Stimulated activated naive CD4-positive, alpha-beta T cell treated with Interleukin-2 at 50 U/mL for 16 hours (primary cell): ENCODE results near the gene SLC25A6.
"Not testable (repeated sequence)": the region's sequence is repeated elsewhere in the genome, so short reads cannot be mapped to it uniquely, and the experiment has no call there.

Experiments
- DNase-seq: peaks from one replicate; lab custom pipeline; 2025; lab: John Stamatoyannopoulos, UW

The SLC25A6 gene

GRCh38 chrX:1389993-1390285, 2.0 kb downstream of the SLC25A6 start:
- no peak for DNase-seq

GRCh38 chrX:1389181-1389992, 2.5 kb downstream of the SLC25A6 start:
- no peak for DNase-seq

GRCh38 chrX:1388651-1389050, 3.3 kb downstream of the SLC25A6 start:
- no peak for DNase-seq

- no peak for DNase-seq
Observed at GRCh38 chrX:1387141-1387776, 4.7 kb downstream of the SLC25A6 start.

- DNase-seq, result no peak
Observed at GRCh38 chrX:1386338-1387127, 5.4 kb downstream of the SLC25A6 start.

GRCh38 chrX:1385253-1386223, 6.4 kb downstream of the SLC25A6 start:
- DNase-seq, result no peak

GRCh38 chrX:1384658-1385252, 7.2 kb downstream of the SLC25A6 start:
- DNase-seq, result no peak

GRCh38 chrX:1380672-1381233, 11.2 kb downstream of the SLC25A6 start:
- no peak for DNase-seq

GRCh38 chrX:1378306-1378759, 13.6 kb downstream of the SLC25A6 start:
- DNase-seq, result no peak

- no peak for DNase-seq
Observed at GRCh38 chrX:1368385-1368698, 23.6 kb downstream of the SLC25A6 start.

- DNase-seq, result not testable (repeated sequence)
Observed at GRCh38 chrX:1366363-1366762, 25.6 kb downstream of the SLC25A6 start.

- no peak for DNase-seq
Observed at GRCh38 chrX:1361910-1362309, 30.0 kb downstream of the SLC25A6 start.

GRCh38 chrX:1361275-1361674, 30.6 kb downstream of the SLC25A6 start:
- DNase-seq, result no peak

GRCh38 chrX:1360171-1360570, 31.7 kb downstream of the SLC25A6 start:
- no peak for DNase-seq

GRCh38 chrX:1359477-1359873, 32.4 kb downstream of the SLC25A6 start:
- DNase-seq, result no peak

- no peak for DNase-seq
Observed at GRCh38 chrX:1358793-1359476, 33.0 kb downstream of the SLC25A6 start.

GRCh38 chrX:1357993-1358392, 33.9 kb downstream of the SLC25A6 start:
- DNase-seq, result no peak

GRCh38 chrX:1355131-1356046, 36.5 kb downstream of the SLC25A6 start:
- DNase-seq, result no peak
